H9 (cell line): ENCODE data around the gene GRM5. TPM values are rescaled to one million over a fixed set of nuclear protein-coding genes. Genes with fewer than 3 reads are reported as not detected.

Experiments used
- DNase-seq: peaks from one replicate; pipeline ENCODE4 v3.0.0-alpha.2; 2017
- H2AFZ ChIP-seq: one replicate; pipeline ENCODE4 v1.6.1; 2013; ENCODE audit warnings: mild to moderate bottlenecking, low read length, control low read depth, moderate library complexity
- H2AK5ac ChIP-seq: 2 replicates; pipeline ENCODE4 v1.6.1; 2013; ENCODE audit warnings: low read length, control low read depth, mixed read lengths; ENCODE audit not compliant: insufficient read length
- H2BK120ac ChIP-seq: one replicate; pipeline ENCODE4 v1.6.1; 2013; ENCODE audit warnings: low read depth, mild to moderate bottlenecking, low read length, control low read depth, inconsistent platforms; ENCODE audit not compliant: poor library complexity, severe bottlenecking
- H2BK12ac ChIP-seq: 2 replicates; pipeline ENCODE4 v1.6.1; 2013; ENCODE audit warnings: low read length, control low read depth, mixed read lengths, low read depth; ENCODE audit not compliant: insufficient read length
- H2BK15ac ChIP-seq: 2 replicates; pipeline ENCODE4 v1.6.1; 2013; ENCODE audit warnings: low read depth, low read length, control low read depth
- H2BK20ac ChIP-seq: one replicate; pipeline ENCODE4 v1.6.1; 2013; ENCODE audit warnings: low read depth, mild to moderate bottlenecking, low read length, control low read depth, inconsistent platforms; ENCODE audit not compliant: poor library complexity, severe bottlenecking
- H2BK5ac ChIP-seq: 2 replicates; pipeline ENCODE4 v1.6.1; 2013; ENCODE audit warnings: low read length, control low read depth, mixed read lengths; ENCODE audit not compliant: insufficient read length
- H3K14ac ChIP-seq: 2 replicates; pipeline ENCODE4 v1.6.1; 2013; ENCODE audit warnings: low read length, control low read depth; ENCODE audit not compliant: insufficient read depth
- H3K18ac ChIP-seq: 2 replicates; pipeline ENCODE4 v1.6.1; 2013; ENCODE audit warnings: low read depth, mild to moderate bottlenecking, mixed read lengths, low read length, control low read depth; ENCODE audit not compliant: insufficient read length
- H3K23ac ChIP-seq: 2 replicates; pipeline ENCODE4 v1.6.1; 2013; ENCODE audit warnings: low read length, control low read depth, mixed read lengths, low read depth; ENCODE audit not compliant: insufficient read length
- H3K23me2 ChIP-seq: 2 replicates; pipeline ENCODE4 v1.6.1; 2013; ENCODE audit warnings: low read depth, mild to moderate bottlenecking, mixed read lengths, low read length, control low read depth; ENCODE audit not compliant: insufficient read length, poor library complexity, severe bottlenecking
- H3K27ac ChIP-seq: 2 replicates; pipeline ENCODE4 v1.5.1; 2013; ENCODE audit warnings: low read length, control low read depth, mixed read lengths, low read depth; ENCODE audit not compliant: insufficient read length
- H3K27me3 ChIP-seq: 2 replicates; pipeline ENCODE4 v1.6.1; 2013; ENCODE audit warnings: low read length, control low read depth, inconsistent platforms; ENCODE audit not compliant: insufficient read depth
- H3K4ac ChIP-seq: 2 replicates; pipeline ENCODE4 v1.6.1; 2013; ENCODE audit warnings: low read depth, mild to moderate bottlenecking, control low read depth, inconsistent platforms, low read length, moderate library complexity
- H3K4me1 ChIP-seq: 2 replicates; pipeline ENCODE4 v1.6.1; 2013; ENCODE audit warnings: low read length, control low read depth, inconsistent platforms; ENCODE audit not compliant: insufficient read depth
- H3K4me2 ChIP-seq: 2 replicates; pipeline ENCODE4 v1.6.1; 2013; ENCODE audit warnings: low read length, control low read depth, mixed read lengths; ENCODE audit not compliant: insufficient read length, insufficient read depth
- H3K56ac ChIP-seq: 2 replicates; pipeline ENCODE4 v1.6.1; 2013; ENCODE audit warnings: low read depth, mild to moderate bottlenecking, mixed read lengths, low read length, control low read depth; ENCODE audit not compliant: insufficient read length
- H3K79me1 ChIP-seq: 2 replicates; pipeline ENCODE4 v1.6.1; 2013; ENCODE audit warnings: low read depth, mild to moderate bottlenecking, moderate library complexity, low read length, control low read depth, inconsistent platforms; ENCODE audit not compliant: insufficient read depth, poor library complexity, severe bottlenecking
- H3K79me2 ChIP-seq: 2 replicates; pipeline ENCODE4 v1.6.1; 2013; ENCODE audit warnings: low read length, control low read depth, inconsistent platforms; ENCODE audit not compliant: insufficient read depth
- H3K9ac ChIP-seq: 2 replicates; pipeline ENCODE4 v1.6.1; 2013; ENCODE audit warnings: low read length, control low read depth, mixed read lengths; ENCODE audit not compliant: insufficient read length; ENCODE audit errors: extremely low read depth
- H3K9me3 ChIP-seq: one replicate; pipeline ENCODE4 v1.6.1; 2013; ENCODE audit warnings: low read depth, low read length, inconsistent platforms; ENCODE audit not compliant: control insufficient read depth
- H3T11ph ChIP-seq: one replicate; pipeline ENCODE4 v1.6.1; 2013; ENCODE audit warnings: mild to moderate bottlenecking, low read length, control low read depth, inconsistent platforms
- H4K20me1 ChIP-seq: one replicate; pipeline ENCODE4 v1.6.1; 2013; ENCODE audit not compliant: control insufficient read depth, insufficient read length, insufficient read depth
- H4K5ac ChIP-seq: 2 replicates; pipeline ENCODE4 v1.6.1; 2013; ENCODE audit warnings: low read depth, mild to moderate bottlenecking, mixed read lengths, low read length, control low read depth; ENCODE audit not compliant: insufficient read length
- H4K8ac ChIP-seq: replicated peaks from 2 replicates; pipeline ENCODE4 v1.6.1; 2013; ENCODE audit warnings: low read length, control low read depth, mixed read lengths, low read depth; ENCODE audit not compliant: insufficient read length
- H4K91ac ChIP-seq: 2 replicates; pipeline ENCODE4 v1.6.1; 2013; ENCODE audit warnings: low read depth, mild to moderate bottlenecking, moderate library complexity, mixed read lengths, low read length, control low read depth; ENCODE audit not compliant: insufficient read length
- H3K27ac Mint-ChIP-seq, 3 experiments: 2 replicates in 2 of 3; 3 replicates in 1 of 3; pipeline ENCODE4 v1.8.0; 2020 to 2021; ENCODE audit warnings: mixed read lengths in 3 of 3, mild to moderate bottlenecking in 1 of 3, moderate library complexity in 1 of 3
- H3K27me3 Mint-ChIP-seq: 2 replicates; pipeline ENCODE4 v1.8.0; 2021; ENCODE audit warnings: low read depth, mild to moderate bottlenecking, moderate library complexity, mixed read lengths
- H3K36me3 Mint-ChIP-seq, 3 experiments: 2 replicates in 2 of 3; 3 replicates in 1 of 3; pipeline ENCODE4 v1.8.0; 2020 to 2021; ENCODE audit warnings: low read depth in 3 of 3, mixed read lengths in 3 of 3; ENCODE audit not compliant: insufficient read depth in 1 of 3
- H3K4me1 Mint-ChIP-seq, 2 experiments: 2 replicates each; pipeline ENCODE4 v1.8.0; 2020; ENCODE audit warnings: mixed read lengths in 2 of 2
- H3K4me3 Mint-ChIP-seq, 2 experiments: 2 replicates in 1 of 2; 3 replicates in 1 of 2; pipeline ENCODE4 v1.8.0; 2020 to 2021; ENCODE audit warnings: mild to moderate bottlenecking in 2 of 2, mixed read lengths in 2 of 2, moderate library complexity in 1 of 2
- H3K9me3 Mint-ChIP-seq, 2 experiments: 2 replicates in 1 of 2; 3 replicates in 1 of 2; pipeline ENCODE4 v1.8.0; 2020; ENCODE audit warnings: mild to moderate bottlenecking in 2 of 2, mixed read lengths in 2 of 2, moderate library complexity in 1 of 2
- CTCF ChIP-seq: fragments of 200-600 bp; sonication (generic); conservative IDR thresholded peaks from 3 replicates; pipeline ENCODE4 v1.8.0; 2021; ENCODE audit warnings: antibody characterized with exemption, mild to moderate bottlenecking
- WGBS: extraction: QIAGEN DNeasy Blood & Tissue Kit; methylation state at CpG from one replicate; pipeline ENCODE4 v1.1.7; 2013; ENCODE audit warnings: missing lambda C conversion rate, low lambda C conversion rate, mixed read lengths; ENCODE audit not compliant: insufficient read length; ENCODE audit errors: extremely low coverage; 5-methylcytosine and 5-hydroxymethylcytosine counted together
- total RNA-seq: library from RNA; stranded (reverse); gene quantifications from 2 replicates; pipeline ENCODE4 v1.2.1, GENCODE V29; 2021

GRM5 gene
- total RNA-seq, 1 experiment from 2014 or later: not detected

DNA sequence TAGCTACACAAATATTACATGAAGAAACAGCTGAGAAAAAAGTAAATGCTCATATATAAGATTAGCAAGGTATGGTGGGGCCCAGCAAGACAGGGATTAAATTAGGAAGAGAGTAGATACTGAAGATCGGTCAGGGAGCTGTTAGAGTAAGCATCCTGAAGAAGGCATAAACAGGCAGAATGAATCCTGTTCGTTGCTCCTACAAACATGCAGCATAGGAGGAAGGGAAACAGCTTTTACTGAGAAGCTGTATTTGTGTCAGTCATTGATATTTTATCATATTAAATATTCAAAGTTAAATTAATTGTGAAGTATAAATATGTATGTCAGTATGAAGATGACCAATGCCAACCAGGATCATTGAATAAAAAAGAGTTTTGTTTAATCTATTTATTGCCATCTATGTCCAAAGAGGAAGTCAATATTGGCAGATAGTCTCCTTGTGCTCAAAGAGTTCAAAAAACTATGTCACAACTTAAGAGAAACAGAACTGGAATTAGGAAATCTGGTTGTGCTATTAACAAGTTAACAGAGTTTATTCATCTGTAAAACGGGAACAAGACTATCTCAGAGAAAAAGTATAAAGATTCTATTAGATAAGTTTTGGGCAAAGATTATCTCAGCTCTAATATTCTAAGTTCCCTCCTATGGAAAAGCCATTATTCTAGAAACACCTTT is 255.2 kb downstream of the GRM5 start:
- Mint-ChIP-seq H3K27ac (no peak overlapping the region; a peak in 1 of 7 replicates), H3K36me3 (no peaks in the 10 kb centered on the region), H3K4me3 (no peak overlapping the region), H3K27me3 (no peaks in the 10 kb centered on the region), H3K4me1 (peaks cover 12 to 21% of the 10 kb centered on the region in 2 experiments), H3K9me3 (peaks cover 0 to 6% of the 10 kb centered on the region in 2 experiments; a peak in 1 of 5 replicates)
- Histone ChIP-seq H3K4ac (no peak overlapping the region), H4K91ac (no peak overlapping the region), H2AFZ (no peak overlapping the region), H2AK5ac (no peak overlapping the region), H4K5ac (no peak overlapping the region), H3K79me1 (no peaks in the 10 kb centered on the region), H3K9ac (no peak overlapping the region), H4K20me1 (no peaks in the 10 kb centered on the region), H3K4me1 (no peaks in the 10 kb centered on the region), H3T11ph (no peak overlapping the region), H3K18ac (no peak overlapping the region), H3K23me2 (no peaks in the 10 kb centered on the region), H3K27ac (no peak overlapping the region), H2BK120ac (no peak overlapping the region), H3K79me2 (no peaks in the 10 kb centered on the region), H3K27me3 (no peaks in the 10 kb centered on the region), H3K23ac (no peak overlapping the region), H3K56ac (no peak overlapping the region), H3K9me3 (no peaks in the 10 kb centered on the region), H3K4me2 (no peak overlapping the region), H3K14ac (no peak overlapping the region), H2BK20ac (no peak overlapping the region), H2BK12ac (no peak overlapping the region), H2BK15ac (no peak overlapping the region), H4K8ac (no peak overlapping the region), H2BK5ac (no peak overlapping the region)
- no peak for TF ChIP-seq CTCF
- WGBS: no CpG with 5 or more reads among the region's 3 CpGs
- DNase-seq: no peak
